Kasumi-1 (cell line): ENCODE measurements around the gene HPS3.
"Not testable (repeated sequence)": the region's sequence is repeated elsewhere in the genome, so short reads cannot be mapped to it uniquely, and the experiment has no call there.

Experiments used
- DNase-seq, 2 experiments: peaks; one replicate each; lab custom pipeline; 2025; lab: John Stamatoyannopoulos, UW

Gene HPS3, protein sequence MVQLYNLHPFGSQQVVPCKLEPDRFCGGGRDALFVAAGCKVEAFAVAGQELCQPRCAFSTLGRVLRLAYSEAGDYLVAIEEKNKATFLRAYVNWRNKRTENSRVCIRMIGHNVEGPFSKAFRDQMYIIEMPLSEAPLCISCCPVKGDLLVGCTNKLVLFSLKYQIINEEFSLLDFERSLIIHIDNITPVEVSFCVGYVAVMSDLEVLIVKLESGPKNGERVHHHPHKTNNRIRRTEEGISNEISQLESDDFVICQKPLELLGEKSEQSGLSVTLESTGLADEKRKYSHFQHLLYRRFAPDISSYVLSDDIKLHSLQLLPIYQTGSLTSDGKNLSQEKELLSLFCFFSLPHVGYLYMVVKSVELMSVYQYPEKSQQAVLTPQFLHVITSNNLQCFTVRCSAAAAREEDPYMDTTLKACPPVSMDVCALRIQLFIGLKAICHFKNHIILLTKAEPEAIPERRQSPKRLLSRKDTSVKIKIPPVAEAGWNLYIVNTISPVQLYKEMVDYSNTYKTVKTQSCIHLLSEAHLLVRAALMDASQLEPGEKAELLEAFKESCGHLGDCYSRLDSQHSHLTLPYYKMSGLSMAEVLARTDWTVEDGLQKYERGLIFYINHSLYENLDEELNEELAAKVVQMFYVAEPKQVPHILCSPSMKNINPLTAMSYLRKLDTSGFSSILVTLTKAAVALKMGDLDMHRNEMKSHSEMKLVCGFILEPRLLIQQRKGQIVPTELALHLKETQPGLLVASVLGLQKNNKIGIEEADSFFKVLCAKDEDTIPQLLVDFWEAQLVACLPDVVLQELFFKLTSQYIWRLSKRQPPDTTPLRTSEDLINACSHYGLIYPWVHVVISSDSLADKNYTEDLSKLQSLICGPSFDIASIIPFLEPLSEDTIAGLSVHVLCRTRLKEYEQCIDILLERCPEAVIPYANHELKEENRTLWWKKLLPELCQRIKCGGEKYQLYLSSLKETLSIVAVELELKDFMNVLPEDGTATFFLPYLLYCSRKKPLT

DNA sequence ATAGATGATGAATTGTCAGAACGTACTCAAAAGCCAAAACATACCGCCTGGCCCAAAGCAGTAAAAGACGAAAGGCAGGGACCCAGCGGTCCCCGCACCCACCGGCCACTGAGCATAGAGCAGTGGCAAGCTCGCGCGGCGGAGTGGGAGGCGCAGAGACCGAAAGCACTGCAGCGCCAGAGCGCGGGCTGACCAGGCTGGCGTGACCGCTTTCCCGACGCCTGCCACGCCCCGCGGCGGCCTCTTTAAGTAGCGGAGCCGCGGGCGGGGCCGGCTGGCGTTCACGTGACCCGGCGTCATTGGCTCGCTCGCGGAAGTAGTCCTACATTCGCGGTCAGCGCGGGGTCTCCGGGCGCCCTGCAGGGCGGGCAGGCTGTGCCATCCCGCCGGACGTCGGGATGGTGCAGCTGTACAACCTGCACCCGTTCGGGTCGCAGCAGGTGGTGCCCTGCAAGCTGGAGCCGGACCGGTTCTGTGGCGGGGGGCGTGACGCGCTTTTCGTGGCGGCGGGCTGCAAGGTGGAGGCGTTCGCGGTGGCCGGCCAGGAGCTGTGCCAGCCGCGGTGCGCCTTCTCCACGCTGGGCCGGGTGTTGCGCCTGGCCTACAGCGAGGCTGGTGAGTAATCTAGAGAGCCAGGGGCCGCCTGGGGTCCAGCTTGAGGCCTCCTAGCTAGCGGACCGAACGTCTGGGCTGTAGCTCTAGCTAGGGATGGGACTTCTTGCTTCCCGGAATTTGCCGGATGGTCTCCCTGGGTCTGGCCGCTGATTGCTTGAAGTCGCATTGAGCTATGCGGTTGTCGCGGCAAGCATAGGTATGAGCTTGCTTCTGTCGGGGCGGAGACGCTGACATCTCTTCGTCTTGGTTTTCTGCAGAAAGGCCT lies at the start of gene HPS3:
Gene HPS3 (plus strand): TSS at position 313 of the 880 bp plus-strand sequence. CDS start 86 bp downstream, at position 399.
- DNase-seq: peak; percentile 73

- DNase-seq: no peak
Observed at GRCh38 chr3:149080011-149080698, 49.3 kb upstream of the HPS3 start.

DNA sequence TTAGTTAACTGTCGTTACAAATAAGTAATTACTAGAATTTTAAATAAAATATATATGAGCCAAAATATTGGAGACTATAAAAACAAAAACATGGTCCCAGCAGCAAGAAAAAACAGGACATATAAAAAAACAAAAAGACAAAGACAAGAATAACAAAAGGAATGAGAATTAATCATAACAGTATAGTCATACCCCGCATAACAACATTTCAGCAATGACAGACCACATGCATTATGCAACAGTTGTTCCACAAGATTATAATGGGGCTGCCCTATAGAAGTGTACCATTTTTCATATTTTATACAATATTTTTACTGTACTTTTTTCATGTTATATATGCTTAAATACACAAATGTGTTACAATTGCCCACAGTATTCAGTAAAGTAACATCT lies 48.7 kb upstream of the HPS3 start:
- peak; percentile 13 to 30 for DNase-seq

DNA sequence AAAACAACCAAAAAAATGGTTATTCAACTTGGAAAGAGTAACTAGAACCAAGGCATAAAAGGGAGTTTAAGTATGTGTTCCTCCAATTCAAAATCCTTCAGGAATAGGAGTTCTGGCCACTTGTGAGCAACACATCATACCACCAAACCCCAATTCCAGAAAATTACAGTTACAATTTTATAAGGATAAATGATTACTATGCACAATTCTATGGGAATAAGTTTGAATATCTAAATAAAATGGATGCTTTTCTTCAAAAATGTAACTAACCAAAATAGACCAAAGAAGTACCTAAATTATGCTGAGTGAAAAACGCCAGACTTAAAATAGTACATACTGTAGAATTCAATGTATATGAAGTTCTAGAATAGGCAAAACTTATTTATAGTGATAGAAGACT lies 47.7 kb upstream of the HPS3 start:
- DNase-seq: no peak

DNA sequence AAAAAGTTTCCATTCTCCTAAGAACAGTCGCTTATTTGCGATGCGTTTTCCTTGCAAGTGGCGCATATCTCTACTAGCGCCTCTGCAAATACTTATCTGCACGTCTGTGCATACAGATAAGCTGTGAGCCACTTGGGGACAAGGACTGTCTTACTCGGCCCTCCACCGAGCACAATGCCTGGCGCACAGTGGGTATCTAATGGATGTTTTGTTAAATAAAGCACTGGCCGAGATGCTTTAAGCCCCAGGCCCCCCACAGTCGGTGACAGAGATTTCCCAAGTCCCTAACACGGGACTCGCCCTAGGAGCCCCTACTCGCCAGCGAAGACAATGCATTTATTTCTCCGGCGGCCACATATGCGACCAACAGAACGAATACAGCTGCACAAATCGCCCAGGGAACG lies 43.6 kb upstream of the HPS3 start:
- DNase-seq: peak; percentile 39 to 42

DNA sequence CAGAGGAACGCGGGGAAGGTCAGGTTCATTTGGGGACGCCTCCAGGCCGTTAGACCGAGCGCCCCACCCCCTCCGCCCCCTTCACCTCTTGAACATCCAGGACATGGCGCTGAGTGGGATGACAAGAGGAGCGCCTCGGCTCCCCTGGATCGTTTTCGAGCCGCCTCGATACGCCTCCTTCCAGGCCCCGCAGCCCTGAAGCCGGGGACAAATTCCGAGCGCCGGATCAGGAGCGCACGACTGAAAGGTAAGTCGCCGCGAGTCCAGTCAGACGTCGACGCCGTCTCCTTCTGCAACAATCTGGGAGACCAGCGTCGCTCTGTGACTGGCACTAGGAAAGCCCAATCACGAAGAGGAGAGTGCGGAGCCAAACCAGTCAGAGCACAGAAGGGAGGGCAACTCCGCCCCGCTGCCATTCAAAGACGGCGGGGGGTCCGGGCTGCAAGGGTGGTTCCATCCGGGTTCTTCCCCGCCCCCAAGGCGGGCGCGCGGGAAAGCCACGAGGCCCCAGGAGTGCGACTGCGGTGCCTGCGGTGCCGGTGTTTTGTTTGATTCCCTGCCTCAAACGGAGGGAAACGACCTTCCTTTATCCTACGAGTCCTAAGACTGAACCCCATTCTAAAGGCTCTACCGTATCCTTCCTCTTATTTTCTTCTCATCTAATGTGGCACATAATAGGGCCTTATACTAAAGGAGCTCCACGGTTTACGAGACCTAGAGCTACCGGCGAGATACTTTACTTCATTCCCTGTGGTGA lies 43.0 kb upstream of the HPS3 start, which contains the start of gene HLTF:
Gene HLTF (minus strand): TSS at position 302 of the 757 bp plus-strand sequence. CDS start 197 bp downstream, at position 105.
- DNase-seq: peak; percentile 98

- DNase-seq: no peak
Observed at GRCh38 chr3:149087208-149087607, 42.2 kb upstream of the HPS3 start.

GRCh38 chr3:149089395-149089794 lies 40.0 kb upstream of the HPS3 start:
- no peak for DNase-seq

DNA sequence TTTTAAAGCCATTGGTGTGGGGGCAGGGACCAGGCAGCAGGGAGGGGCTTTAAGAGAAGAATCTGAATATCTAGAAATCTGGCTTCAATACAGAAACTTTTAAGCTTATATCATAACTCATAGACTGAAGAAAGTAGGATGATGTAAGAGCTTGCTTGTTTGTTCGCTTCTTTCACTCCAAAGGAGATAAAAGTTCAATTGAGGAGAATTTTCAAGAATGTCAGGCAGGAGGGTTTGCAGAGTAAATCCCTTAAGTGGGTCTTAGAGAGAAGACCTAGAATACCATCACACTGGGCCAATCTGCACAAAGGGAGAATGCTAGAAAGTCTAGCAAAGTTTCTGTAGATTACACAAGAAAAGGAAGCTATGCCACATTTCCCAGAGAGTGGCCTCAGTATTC lies 39.0 kb upstream of the HPS3 start:
- no peak for DNase-seq

GRCh38 chr3:149090907-149091306 lies 38.5 kb upstream of the HPS3 start:
- DNase-seq: no peak

GRCh38 chr3:149091983-149092382 lies 37.5 kb upstream of the HPS3 start:
- DNase-seq: no peak

- DNase-seq: peak in 1 of 2 experiments; percentile 35
Observed at GRCh38 chr3:149095487-149095886, 34.0 kb upstream of the HPS3 start.

- DNase-seq: not testable (repeated sequence)
Observed at GRCh38 chr3:149097987-149098386, 31.5 kb upstream of the HPS3 start.

- no peak for DNase-seq
Observed at GRCh38 chr3:149101154-149101553, 28.3 kb upstream of the HPS3 start.

GRCh38 chr3:149101641-149102040 lies 27.8 kb upstream of the HPS3 start:
- no peak for DNase-seq

DNA sequence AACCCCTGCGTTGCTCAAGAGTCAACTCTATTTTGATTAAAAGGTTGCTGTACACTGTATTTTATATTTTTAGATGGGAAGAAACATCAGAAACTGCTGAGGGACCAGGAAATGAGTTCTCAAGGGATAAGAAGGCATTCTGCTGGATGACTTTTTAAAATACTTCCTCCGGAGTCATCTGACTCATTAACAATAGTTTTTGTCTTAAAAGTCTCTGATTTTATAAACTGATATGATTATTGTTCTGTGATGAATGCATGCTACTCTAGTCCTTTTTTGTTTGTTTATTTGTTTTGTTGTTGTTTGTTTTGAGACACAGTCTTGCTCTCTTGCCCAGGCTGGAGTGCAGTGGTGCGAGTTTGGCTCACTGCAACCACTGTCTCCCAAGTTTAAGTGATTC lies 25.0 kb upstream of the HPS3 start:
- no peak for DNase-seq

DNA sequence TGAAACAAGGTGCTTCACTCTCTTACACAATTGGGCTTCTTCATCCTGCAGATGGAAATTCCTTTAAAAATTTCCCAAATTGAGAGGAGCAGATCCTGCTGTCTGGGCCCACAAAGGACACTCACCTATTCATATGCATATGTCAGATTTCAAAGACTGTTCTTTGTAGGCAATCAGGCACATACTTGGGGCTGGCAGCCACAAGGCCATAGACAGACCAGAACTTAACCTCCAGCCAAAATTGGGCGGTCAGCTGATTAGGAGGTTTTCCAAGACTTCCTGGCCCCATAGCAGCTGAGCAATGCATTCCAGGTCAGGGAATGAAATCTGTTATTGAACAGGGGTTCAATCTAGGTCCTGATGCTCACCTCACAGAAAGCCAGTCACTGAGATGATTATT lies 15.0 kb upstream of the HPS3 start:
- no peak for DNase-seq

DNA sequence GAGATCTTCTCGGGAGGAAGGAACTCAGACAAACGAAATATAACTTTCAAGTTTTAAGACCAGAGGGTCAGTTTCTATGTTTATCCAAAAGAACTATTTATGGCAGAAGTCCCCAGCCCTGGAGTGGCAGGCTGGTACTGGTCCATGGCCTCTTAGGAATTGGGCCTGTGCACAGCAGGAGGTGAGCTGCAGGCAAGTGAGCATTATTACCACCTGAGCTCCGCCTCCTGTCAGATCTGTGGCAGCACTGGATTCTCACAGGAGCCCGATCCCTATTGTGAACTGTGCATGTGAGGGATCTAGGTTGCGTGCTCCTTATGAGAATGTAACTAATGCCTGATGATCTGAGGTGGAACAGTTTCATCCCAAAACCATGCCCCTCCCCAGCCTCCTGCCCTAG lies 14.3 kb upstream of the HPS3 start:
- no peak for DNase-seq

GRCh38 chr3:149118724-149119123 lies 10.7 kb upstream of the HPS3 start:
- DNase-seq: no peak

DNA sequence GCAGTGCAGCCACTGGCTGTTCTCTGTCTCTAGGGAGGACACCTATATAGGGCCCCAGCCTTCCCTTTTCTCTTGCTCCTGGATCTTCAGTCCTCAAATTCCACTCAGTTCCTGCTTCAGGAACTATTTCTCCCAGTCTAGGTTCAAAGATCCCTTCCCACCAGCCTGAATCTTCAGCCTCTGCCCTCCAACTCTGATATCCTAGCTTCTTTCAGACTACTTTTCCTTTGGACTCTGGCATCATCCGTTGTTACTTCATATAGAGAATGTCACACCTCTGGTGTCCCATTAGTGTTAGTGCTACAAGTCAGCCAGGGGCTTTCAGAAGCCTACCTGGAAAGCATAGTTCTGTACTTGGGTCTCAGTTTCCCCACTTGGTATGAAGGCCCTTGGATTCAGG lies 10.0 kb upstream of the HPS3 start:
- DNase-seq: no peak
